K562 (cell line): ENCODE measurements around the gene TMEM217. TPM values are rescaled to one million over a fixed set of nuclear protein-coding genes. Genes with fewer than 3 reads are reported as not detected.

ENCODE experiments used
- AFF1 ChIP-seq, 2 experiments: fragments of 450-650 bp; IDR thresholded peaks; 2 replicates each; pipeline ENCODE4 v1.6.1; 2018; ENCODE audit warnings: mild to moderate bottlenecking in 2 of 2, low read depth in 1 of 2; ENCODE audit not compliant: partially characterized antibody in 2 of 2
- CREB1 ChIP-seq, 2 experiments: sonication (generic) in 1 of 2; formaldehyde crosslinking in 1 of 2; IDR thresholded peaks; 2 replicates each; pipeline versions ENCODE4 v1.6.1 to v1.8.0; 2012 to 2022; ENCODE audit warnings: inconsistent platforms in 1 of 2, mild to moderate bottlenecking in 1 of 2, missing genetic modification reagents in 1 of 2, moderate library complexity in 1 of 2
- ERF ChIP-seq: fragments of 450-650 bp; formaldehyde crosslinking; IDR thresholded peaks from 2 replicates; pipeline ENCODE4 v1.4.0; 2020; ENCODE audit warnings: mild to moderate bottlenecking, mixed read lengths
- GATA2 ChIP-seq: sonication (generic); formaldehyde crosslinking; IDR thresholded peaks from 2 replicates; pipeline ENCODE4 v1.4.0; 2020; ENCODE audit warnings: mild to moderate bottlenecking, missing genetic modification reagents
- HNRNPH1 ChIP-seq: fragments of 200-400 bp; formaldehyde crosslinking; optimal IDR thresholded peaks from 2 replicates; pipeline ENCODE3; 2017; ENCODE audit warnings: low read depth, mild to moderate bottlenecking, low read length, moderate library complexity
- KDM4B ChIP-seq, 2 experiments: fragments of 450-650 bp in 1 of 2; sonication (generic) in 1 of 2; IDR thresholded peaks; 2 replicates each; pipeline ENCODE4 v1.6.1; 2016 to 2017; ENCODE audit warnings: borderline replicate concordance in 2 of 2, antibody characterized with exemption in 1 of 2, low read depth in 1 of 2, mild to moderate bottlenecking in 1 of 2
- KLF1 ChIP-seq: fragments of 450-650 bp; IDR thresholded peaks from 2 replicates; pipeline ENCODE4 v1.6.1; 2016; ENCODE audit warnings: missing genetic modification characterization, missing compliant biosample characterization
- MYBL2 ChIP-seq, 2 experiments: fragments of 450-650 bp in 1 of 2; sonication (generic) in 1 of 2; formaldehyde crosslinking in 1 of 2; IDR thresholded peaks; 2 replicates each; pipeline versions ENCODE4 v1.6.1 to v1.8.1; 2017 to 2022; ENCODE audit warnings: borderline replicate concordance in 1 of 2, inconsistent platforms in 1 of 2, low read depth in 1 of 2, mild to moderate bottlenecking in 1 of 2, missing genetic modification reagents in 1 of 2, moderate library complexity in 1 of 2
- NRF1 ChIP-seq, 2 experiments: fragments of 450-650 bp; IDR thresholded peaks in 1 of 2; conservative IDR thresholded peaks in 1 of 2; 2 replicates each; pipeline ENCODE4 v1.6.1; 2014; ENCODE audit warnings: mild to moderate bottlenecking in 2 of 2
- POU5F1 ChIP-seq: fragments of 150-350 bp; IDR thresholded peaks from 2 replicates; pipeline ENCODE4 v1.6.1; 2014; ENCODE audit warnings: borderline replicate concordance, low read length, low read depth, mild to moderate bottlenecking; ENCODE audit not compliant: partially characterized antibody
- RB1 ChIP-seq: fragments of 450-650 bp; IDR thresholded peaks from 2 replicates; pipeline ENCODE4 v1.6.1; 2017; ENCODE audit warnings: low read depth, mild to moderate bottlenecking
- STAT5A ChIP-seq: IDR thresholded peaks from 2 replicates; pipeline ENCODE4 v1.6.1; 2012; ENCODE audit warnings: low read length, inconsistent platforms, borderline replicate concordance
- SUPT5H ChIP-seq: fragments of 450-650 bp; IDR thresholded peaks from 2 replicates; pipeline ENCODE4 v1.6.1; 2016
- TAF7 ChIP-seq: fragments of 450-650 bp; IDR thresholded peaks from 2 replicates; pipeline ENCODE4 v1.6.1; 2016; ENCODE audit warnings: missing genetic modification characterization, missing compliant biosample characterization
- XRCC3 ChIP-seq: fragments of 450-650 bp; IDR thresholded peaks from 2 replicates; pipeline ENCODE4 v1.6.1; 2017; ENCODE audit warnings: mild to moderate bottlenecking, moderate library complexity
- ZNF354B ChIP-seq: fragments of 250-450 bp; sonication (Bioruptor Pico); IDR thresholded peaks from 2 replicates; pipeline ENCODE4 v1.4.0; 2020
- ZNF57 ChIP-seq: fragments of 450-650 bp; formaldehyde crosslinking; IDR thresholded peaks from 2 replicates; pipeline ENCODE4 v1.4.0; 2020; ENCODE audit warnings: mild to moderate bottlenecking, moderate library complexity
- ZNF583 ChIP-seq: fragments of 250-450 bp; sonication (Bioruptor Pico); IDR thresholded peaks from 2 replicates; pipeline ENCODE4 v1.4.0; 2020
- polyA plus RNA-seq, 8 experiments: library from polyadenylated mRNA; depleted of rRNA in 4 of 8; stranded (reverse) in 5 of 8; unstranded in 3 of 8; fragments of >200 nt; fragmentation: Nextera tagmentation in 2 of 8; fragmentation: Illumina TruSeq in 1 of 8; extraction: Ambion mirVana in 2 of 8; extraction: Trizol in 1 of 8; gene quantifications; 2 replicates each; pipeline versions ENCODE4 v1.2.1 to v1.2.3, GENCODE V29; 2011 to 2014; ENCODE audit warnings: inconsistent platforms in 1 of 8, missing spikeins in 1 of 8
- total RNA-seq, 7 experiments: library from RNA; depleted of rRNA in 6 of 7; stranded (reverse); fragments of >200 nt in 6 of 7; fragmentation: Illumina TruSeq in 2 of 7; extraction: Trizol in 2 of 7; gene quantifications; 2 replicates each; pipeline versions ENCODE4 v1.2.1 to v1.2.3, GENCODE V29; 2011 to 2021; ENCODE audit warnings: low replicate concordance in 1 of 7
- TF ChIP-seq, protein P1 (sequence below): sonication (generic); formaldehyde crosslinking; IDR thresholded peaks from 2 replicates; pipeline ENCODE4 v1.8.1; 2022; ENCODE audit warnings: missing genetic modification reagents
- TF ChIP-seq, protein P2 (sequence below): sonication (generic); formaldehyde crosslinking; IDR thresholded peaks from 2 replicates; pipeline ENCODE4 v1.8.1; 2023; ENCODE audit warnings: mild to moderate bottlenecking, missing genetic modification reagents

The TMEM217 gene
- total and polyA plus RNA-seq, 9 of the 15 experiments (the other 6 are each of a cell fraction or from before 2014, with no cell fraction given): 1.3 to 8.0 (median 1.9) TPM

DNA sequence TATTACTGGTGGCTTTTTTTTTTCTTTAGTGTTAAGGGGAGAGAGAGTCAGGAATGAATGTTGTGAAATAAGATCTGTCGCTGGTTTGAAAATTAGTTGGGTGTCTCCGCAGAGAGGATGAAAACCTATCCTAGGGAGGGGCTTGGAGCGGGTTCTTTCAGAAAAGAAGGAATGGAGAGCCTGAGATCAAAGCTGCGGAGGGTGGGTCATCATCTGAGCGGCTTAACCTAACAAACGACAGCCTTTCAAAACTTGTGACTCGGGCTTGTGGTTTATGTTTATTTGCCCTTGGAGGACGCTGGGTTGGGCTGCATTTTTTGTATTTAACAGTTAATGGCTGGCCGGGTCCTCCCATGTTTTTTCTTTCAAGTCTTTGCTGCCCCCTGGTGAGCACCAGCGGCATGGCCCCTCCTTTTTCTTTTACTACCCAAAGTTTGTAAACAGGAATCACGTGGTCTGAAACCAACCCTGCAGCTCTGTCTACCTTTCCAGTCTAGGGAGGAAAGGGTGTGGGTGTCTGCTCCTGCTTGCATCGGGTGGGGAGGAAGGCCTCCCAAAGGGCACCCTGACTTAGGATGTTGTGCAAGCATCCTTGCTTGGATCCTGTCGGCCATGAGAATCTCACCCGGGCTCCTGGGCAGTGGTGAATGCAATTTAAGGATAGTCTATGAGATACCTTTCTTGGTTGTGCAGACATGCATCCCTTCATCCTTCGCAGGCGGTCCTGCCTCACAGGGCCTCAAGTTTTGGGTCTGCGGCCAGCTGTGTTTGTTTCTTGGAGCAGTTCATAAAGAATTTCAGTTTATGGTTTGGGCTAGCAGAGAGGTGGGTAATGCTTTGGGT lies 85.8 kb downstream of the TMEM217 start (continued):
- TF ChIP-seq SUPT5H (peak; percentile 64), STAT5A (no peak; the same call in 1 of the 2 replicates), KDM4B (IDR thresholded peaks at IDR 0.05; ENCODE audit: borderline replicate concordance in 2 of 2, low read depth in 1 of 2) (peak in 1 of 2 experiments; percentile 61; a peak in 1 of 4 replicates), ZNF354B (CRISPR knock-in tag) (no peak), HNRNPH1 (no peak), ZNF583 (no peak), POU5F1 (peak; percentile 66), ZNF57 (no peak), KLF1 (tag) (no peak), CREB1 (IDR thresholded peaks at IDR 0.05) (peak; percentile 60; the same call in 1 of the 2 replicates), CREB1 (CRISPR knock-in tag; IDR thresholded peaks at IDR 0.05) (peak; percentile 38; the same call in 1 of the 2 replicates), GATA2 (CRISPR knock-in tag) (no peak), AFF1 (IDR thresholded peaks at IDR 0.05; ENCODE audit: low read depth in 1 of 2, partially characterized antibody in 2 of 2) (peak; percentile 85 to 91), NRF1 (conservative IDR thresholded peaks at IDR 0.05 in 1 of 2, IDR thresholded peaks at IDR 0.05 in 1 of 2) (no peak), RB1 (peak; percentile 86), XRCC3 (no peak), MYBL2 (IDR thresholded peaks at IDR 0.05; ENCODE audit: low read depth) (peak; percentile 82; the same call in 1 of the 2 replicates), MYBL2 (CRISPR knock-in tag; IDR thresholded peaks at IDR 0.05; ENCODE audit: borderline replicate concordance) (no peak), ERF (CRISPR knock-in tag) (0 out of 2 replicates have a peak, but pooled peaks have one; percentile 54), TAF7 (tag) (peak; percentile 32)
- TF ChIP-seq, protein P1, sequence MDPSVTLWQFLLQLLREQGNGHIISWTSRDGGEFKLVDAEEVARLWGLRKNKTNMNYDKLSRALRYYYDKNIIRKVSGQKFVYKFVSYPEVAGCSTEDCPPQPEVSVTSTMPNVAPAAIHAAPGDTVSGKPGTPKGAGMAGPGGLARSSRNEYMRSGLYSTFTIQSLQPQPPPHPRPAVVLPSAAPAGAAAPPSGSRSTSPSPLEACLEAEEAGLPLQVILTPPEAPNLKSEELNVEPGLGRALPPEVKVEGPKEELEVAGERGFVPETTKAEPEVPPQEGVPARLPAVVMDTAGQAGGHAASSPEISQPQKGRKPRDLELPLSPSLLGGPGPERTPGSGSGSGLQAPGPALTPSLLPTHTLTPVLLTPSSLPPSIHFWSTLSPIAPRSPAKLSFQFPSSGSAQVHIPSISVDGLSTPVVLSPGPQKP: no peak
- TF ChIP-seq, protein P2, sequence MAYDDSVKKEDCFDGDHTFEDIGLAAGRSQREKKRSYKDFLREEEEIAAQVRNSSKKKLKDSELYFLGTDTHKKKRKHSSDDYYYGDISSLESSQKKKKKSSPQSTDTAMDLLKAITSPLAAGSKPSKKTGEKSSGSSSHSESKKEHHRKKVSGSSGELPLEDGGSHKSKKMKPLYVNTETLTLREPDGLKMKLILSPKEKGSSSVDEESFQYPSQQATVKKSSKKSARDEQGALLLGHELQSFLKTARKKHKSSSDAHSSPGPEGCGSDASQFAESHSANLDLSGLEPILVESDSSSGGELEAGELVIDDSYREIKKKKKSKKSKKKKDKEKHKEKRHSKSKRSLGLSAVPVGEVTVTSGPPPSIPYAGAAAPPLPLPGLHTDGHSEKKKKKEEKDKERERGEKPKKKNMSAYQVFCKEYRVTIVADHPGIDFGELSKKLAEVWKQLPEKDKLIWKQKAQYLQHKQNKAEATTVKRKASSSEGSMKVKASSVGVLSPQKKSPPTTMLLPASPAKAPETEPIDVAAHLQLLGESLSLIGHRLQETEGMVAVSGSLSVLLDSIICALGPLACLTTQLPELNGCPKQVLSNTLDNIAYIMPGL: 0 out of 2 replicates have a peak, but pooled peaks have one; percentile 42
